SJSA1 (cell line): Measurements from ENCODE around the gene PLA2G4F. TPM values are rescaled to one million over a fixed set of nuclear protein-coding genes. Genes with fewer than 3 reads are reported as not detected.
A peak's percentile ranks its signal among the peaks of the same experiment; 100 is the strongest.

Experiments used
- DNase-seq, 2 experiments: peaks; one replicate each; pipeline ENCODE4 v3.0.0-alpha.2; 2015 to 2020; ENCODE audit warnings: low spot score in 2 of 2, low read depth in 1 of 2
- H3K27ac ChIP-seq: fragments of 250-450 bp; sonication (Bioruptor Pico); 2 replicates; pipeline ENCODE4 v1.5.1; 2020; ENCODE audit warnings: mild to moderate bottlenecking, moderate library complexity
- H3K27me3 ChIP-seq: fragments of 250-450 bp; sonication (Bioruptor Pico); replicated peaks from 2 replicates; pipeline ENCODE4 v1.5.1; 2020; ENCODE audit warnings: mild to moderate bottlenecking, moderate library complexity
- H3K36me3 ChIP-seq: fragments of 250-450 bp; sonication (Bioruptor Pico); 2 replicates; pipeline ENCODE4 v1.5.1; 2020; ENCODE audit warnings: mild to moderate bottlenecking
- H3K4me1 ChIP-seq: fragments of 250-450 bp; sonication (Bioruptor Pico); replicated peaks from 2 replicates; pipeline ENCODE4 v1.6.1; 2021; ENCODE audit warnings: mild to moderate bottlenecking
- H3K4me3 ChIP-seq: fragments of 250-450 bp; sonication (Bioruptor Pico); 2 replicates; pipeline ENCODE4 v1.5.1; 2020; ENCODE audit warnings: mild to moderate bottlenecking
- H3K9me3 ChIP-seq: fragments of 250-450 bp; sonication (Bioruptor Pico); replicated peaks from 2 replicates; pipeline ENCODE4 v1.5.1; 2020; ENCODE audit warnings: mild to moderate bottlenecking
- total RNA-seq: library from RNA; depleted of rRNA; stranded (reverse); fragments of >200 nt; shearing (Covaris generic); gene quantifications from 2 replicates; pipeline ENCODE4 v1.2.3, GENCODE V29; 2014

PLA2G4F gene
- total RNA-seq, 1 experiment from 2014 or later, result not detected

- Histone ChIP-seq H3K27ac (no peak overlapping the region), H3K4me3 (no peak overlapping the region), H3K36me3 (no peaks in the 10 kb centered on the region), H3K27me3 (0 out of 2 replicates have a peak, but pooled peaks cover 3% of the 10 kb centered on the region), H3K9me3 (no peaks in the 10 kb centered on the region), H3K4me1 (no peaks in the 10 kb centered on the region)
- peak in 1 of 2 experiments; percentile 21 for DNase-seq
These were observed 18.0 kb downstream of the PLA2G4F start for GRCh38 chr15:42138411-42138810.

GRCh38 chr15:42137461-42138261 lies 18.8 kb downstream of the PLA2G4F start:
- Histone ChIP-seq H3K4me1 (no peaks in the 10 kb centered on the region), H3K4me3 (no peak overlapping the region), H3K27me3 (0 out of 2 replicates have a peak, but pooled peaks cover 3% of the 10 kb centered on the region), H3K9me3 (no peaks in the 10 kb centered on the region), H3K27ac (no peak overlapping the region), H3K36me3 (no peaks in the 10 kb centered on the region)
- DNase-seq, result peak; percentile 42 to 48

DNA sequence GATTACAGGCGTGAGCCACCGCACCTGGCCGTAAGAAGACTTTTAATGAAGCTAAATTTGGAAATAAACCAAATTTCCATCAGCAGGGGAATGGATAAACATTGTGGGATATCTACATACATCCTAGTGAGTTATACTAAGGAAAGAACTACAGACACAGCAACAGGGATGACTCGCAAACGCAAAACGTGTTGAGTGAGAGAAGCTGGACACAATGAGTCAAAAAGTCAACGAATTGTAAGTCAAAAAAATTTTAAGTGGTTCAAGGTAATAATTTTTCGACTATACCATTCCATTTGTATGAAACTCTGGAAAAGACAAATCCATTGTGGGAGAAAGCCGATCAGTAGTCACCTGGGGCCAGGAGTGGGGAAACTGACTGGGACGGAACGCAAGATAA lies 19.9 kb downstream of the PLA2G4F start:
- Histone ChIP-seq H3K4me1 (peaks cover 6% of the 10 kb centered on the region), H3K9me3 (no peaks in the 10 kb centered on the region), H3K27ac (no peak overlapping the region), H3K36me3 (no peaks in the 10 kb centered on the region), H3K4me3 (no peak overlapping the region), H3K27me3 (0 out of 2 replicates have a peak, but pooled peaks cover 3% of the 10 kb centered on the region)
- DNase-seq, result no peak

GRCh38 chr15:42135351-42135750 lies 21.1 kb downstream of the PLA2G4F start:
- 0 out of 2 replicates have a peak, but pooled peaks cover 3% of the 10 kb centered on the region for H3K27me3 ChIP-seq
- no peaks in the 10 kb centered on the region for H3K36me3 ChIP-seq
- no peaks in the 10 kb centered on the region for H3K9me3 ChIP-seq
- H3K4me1 ChIP-seq, result peaks cover 6% of the 10 kb centered on the region
- no peak overlapping the region for H3K27ac ChIP-seq
- no peak for DNase-seq
- no peak overlapping the region for H3K4me3 ChIP-seq

- H3K27ac ChIP-seq, result no peak overlapping the region
- H3K27me3 ChIP-seq, result 0 out of 2 replicates have a peak, but pooled peaks cover under 1% of the 10 kb centered on the region
- H3K4me1 ChIP-seq, result peaks cover 6% of the 10 kb centered on the region
- H3K9me3 ChIP-seq, result no peaks in the 10 kb centered on the region
- no peaks in the 10 kb centered on the region for H3K36me3 ChIP-seq
- DNase-seq, result no peak
- no peak overlapping the region for H3K4me3 ChIP-seq
These were observed 21.7 kb downstream of the PLA2G4F start for GRCh38 chr15:42134617-42135245.

DNA sequence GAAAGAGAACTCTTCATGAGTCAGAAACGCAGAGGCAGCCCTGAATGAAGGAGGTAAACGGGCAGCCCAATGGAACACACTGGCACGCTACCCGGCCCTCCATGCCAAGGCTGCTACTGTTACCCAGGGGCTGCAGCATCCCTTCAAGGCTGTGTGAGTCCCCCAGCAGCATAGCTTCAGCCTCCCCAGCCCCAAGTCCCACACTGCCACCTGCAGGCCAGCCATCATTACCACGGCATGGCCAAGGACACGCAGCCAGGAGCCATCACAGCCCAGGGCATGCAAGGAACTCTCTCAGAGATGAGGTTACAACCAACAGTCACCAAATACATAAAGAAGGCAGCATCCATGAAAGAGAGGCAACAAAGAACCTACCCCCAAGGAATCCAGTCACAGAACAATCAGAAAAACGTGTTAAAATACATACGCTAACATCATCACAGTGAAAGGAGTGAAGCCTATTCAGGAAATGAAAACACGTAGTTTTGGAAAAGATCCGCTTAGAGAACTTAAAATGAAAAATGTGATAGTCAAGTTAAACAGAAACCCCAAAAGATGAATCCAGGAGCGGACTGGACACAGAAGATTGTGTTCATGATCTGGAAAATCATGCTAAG lies 22.4 kb downstream of the PLA2G4F start:
- peaks cover 6% of the 10 kb centered on the region for H3K4me1 ChIP-seq
- H3K27ac ChIP-seq, result no peak overlapping the region
- H3K9me3 ChIP-seq, result no peaks in the 10 kb centered on the region
- H3K36me3 ChIP-seq, result no peaks in the 10 kb centered on the region
- DNase-seq, result peak; percentile 57 to 78
- peaks cover 6% of the 10 kb centered on the region; the same call in 1 of the 2 replicates for H3K27me3 ChIP-seq
- H3K4me3 ChIP-seq, result no peak overlapping the region

DNA sequence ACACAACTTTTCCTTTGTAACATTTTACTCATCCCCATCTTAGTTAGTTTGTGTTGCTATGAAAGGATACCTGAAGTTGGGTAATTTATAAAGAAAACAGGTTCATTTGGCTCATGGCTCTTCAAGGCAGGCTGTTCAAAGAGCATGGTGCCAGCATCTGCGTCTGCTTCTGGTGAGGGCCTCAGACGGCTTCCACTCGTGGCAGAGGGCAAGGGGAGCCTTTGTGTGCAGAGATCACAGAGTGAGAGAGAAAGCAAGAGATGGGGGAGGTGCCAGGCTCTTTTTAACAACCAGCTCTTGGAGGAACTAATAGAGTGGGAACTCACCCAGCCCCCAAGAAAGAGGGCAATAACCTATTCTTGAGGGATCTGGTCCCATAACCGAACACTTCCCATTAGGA lies 23.1 kb downstream of the PLA2G4F start:
- H3K4me1 ChIP-seq, result peaks cover 6% of the 10 kb centered on the region
- H3K27me3 ChIP-seq, result peaks cover 9% of the 10 kb centered on the region; the same call in 1 of the 2 replicates

GRCh38 chr15:42131826-42132806 lies 24.3 kb downstream of the PLA2G4F start:
- Histone ChIP-seq H3K4me3 (no peak overlapping the region), H3K9me3 (no peaks in the 10 kb centered on the region), H3K4me1 (peaks cover 6% of the 10 kb centered on the region), H3K27ac (no peak overlapping the region), H3K36me3 (no peaks in the 10 kb centered on the region), H3K27me3 (peaks cover 9% of the 10 kb centered on the region; the same call in 1 of the 2 replicates)
- peak; percentile 29 to 50 for DNase-seq

More for the DNA sequence above, 23.1 kb downstream of the PLA2G4F start:
- Histone ChIP-seq H3K27ac (no peak overlapping the region), H3K4me3 (no peak overlapping the region), H3K36me3 (no peaks in the 10 kb centered on the region), H3K9me3 (no peaks in the 10 kb centered on the region)
- no peak for DNase-seq

GRCh38 chr15:42131006-42131405 lies 25.4 kb downstream of the PLA2G4F start:
- peaks cover 9% of the 10 kb centered on the region; the same call in 1 of the 2 replicates for H3K27me3 ChIP-seq
- H3K27ac ChIP-seq, result no peak overlapping the region
- peaks cover 6% of the 10 kb centered on the region for H3K4me1 ChIP-seq
- H3K9me3 ChIP-seq, result no peaks in the 10 kb centered on the region
- no peak for DNase-seq
- H3K4me3 ChIP-seq, result no peak overlapping the region
- H3K36me3 ChIP-seq, result no peaks in the 10 kb centered on the region

GRCh38 chr15:42130246-42130986 lies 26.0 kb downstream of the PLA2G4F start:
- peaks cover 9% of the 10 kb centered on the region; the same call in 1 of the 2 replicates for H3K27me3 ChIP-seq
- no peak for DNase-seq
- no peak overlapping the region for H3K4me3 ChIP-seq
- H3K36me3 ChIP-seq, result no peaks in the 10 kb centered on the region
- H3K4me1 ChIP-seq, result peaks cover 6% of the 10 kb centered on the region
- H3K9me3 ChIP-seq, result no peaks in the 10 kb centered on the region
- H3K27ac ChIP-seq, result no peak overlapping the region

DNA sequence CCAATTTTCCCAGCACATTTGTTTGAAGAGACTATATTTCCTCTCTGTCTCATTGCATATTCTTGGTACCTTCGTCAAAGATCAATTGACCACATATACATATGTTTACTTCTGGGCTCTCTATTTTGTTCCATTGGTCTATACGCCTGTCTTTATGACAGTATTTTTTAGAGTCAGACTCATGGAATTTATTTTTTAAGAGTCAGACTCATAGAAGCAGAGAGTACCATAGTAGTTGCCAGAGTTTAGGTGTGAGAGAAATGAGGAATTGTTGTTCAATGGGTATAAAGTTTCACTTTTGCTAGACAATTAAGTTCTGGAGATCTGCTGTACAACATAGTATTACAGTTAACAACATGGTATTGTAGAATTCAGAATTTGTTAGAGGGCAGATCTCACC lies 27.1 kb downstream of the PLA2G4F start:
- peaks cover 12% of the 10 kb centered on the region; the same call in 1 of the 2 replicates for H3K27me3 ChIP-seq
- H3K36me3 ChIP-seq, result no peaks in the 10 kb centered on the region
- H3K27ac ChIP-seq, result no peak overlapping the region
- H3K4me3 ChIP-seq, result no peak overlapping the region
- peaks cover 6% of the 10 kb centered on the region for H3K4me1 ChIP-seq
- H3K9me3 ChIP-seq, result no peaks in the 10 kb centered on the region
- no peak for DNase-seq

DNA sequence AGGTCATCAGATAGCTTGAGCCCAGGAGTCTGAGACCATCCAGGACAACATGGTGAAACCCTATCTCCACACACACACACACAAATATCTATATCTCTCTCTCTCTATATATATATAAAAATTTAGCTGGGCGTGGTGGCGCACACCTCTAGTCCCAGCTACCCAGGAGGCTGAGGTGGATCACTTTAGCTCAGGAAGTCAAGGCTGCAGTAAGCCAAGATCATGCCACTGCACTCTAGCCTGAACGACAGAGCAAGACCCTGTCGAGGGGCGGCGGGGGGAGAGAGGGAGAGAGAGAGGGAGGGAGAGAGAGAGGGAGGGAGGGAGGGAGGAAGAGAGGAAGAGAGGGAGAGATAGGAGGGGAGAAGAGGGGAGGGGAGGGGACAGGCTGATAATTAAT lies 28.0 kb downstream of the PLA2G4F start:
- H3K9me3 ChIP-seq, result no peaks in the 10 kb centered on the region
- peaks cover 6% of the 10 kb centered on the region for H3K4me1 ChIP-seq
- no peak overlapping the region for H3K4me3 ChIP-seq
- no peak for DNase-seq
- peaks cover 12% of the 10 kb centered on the region; the same call in 1 of the 2 replicates for H3K27me3 ChIP-seq
- no peak overlapping the region for H3K27ac ChIP-seq
- H3K36me3 ChIP-seq, result no peaks in the 10 kb centered on the region
